ENCODE data around the gene KPNA6.
"Not testable (repeated sequence)": the region's sequence is repeated elsewhere in the genome, so short reads cannot be mapped to it uniquely, and the experiment has no call there.

The KPNA6 gene

GRCh38 chr1:32112806-32113375 is 5.0 kb downstream of the KPNA6 start:
- TF ChIP-seq, protein P1, sequence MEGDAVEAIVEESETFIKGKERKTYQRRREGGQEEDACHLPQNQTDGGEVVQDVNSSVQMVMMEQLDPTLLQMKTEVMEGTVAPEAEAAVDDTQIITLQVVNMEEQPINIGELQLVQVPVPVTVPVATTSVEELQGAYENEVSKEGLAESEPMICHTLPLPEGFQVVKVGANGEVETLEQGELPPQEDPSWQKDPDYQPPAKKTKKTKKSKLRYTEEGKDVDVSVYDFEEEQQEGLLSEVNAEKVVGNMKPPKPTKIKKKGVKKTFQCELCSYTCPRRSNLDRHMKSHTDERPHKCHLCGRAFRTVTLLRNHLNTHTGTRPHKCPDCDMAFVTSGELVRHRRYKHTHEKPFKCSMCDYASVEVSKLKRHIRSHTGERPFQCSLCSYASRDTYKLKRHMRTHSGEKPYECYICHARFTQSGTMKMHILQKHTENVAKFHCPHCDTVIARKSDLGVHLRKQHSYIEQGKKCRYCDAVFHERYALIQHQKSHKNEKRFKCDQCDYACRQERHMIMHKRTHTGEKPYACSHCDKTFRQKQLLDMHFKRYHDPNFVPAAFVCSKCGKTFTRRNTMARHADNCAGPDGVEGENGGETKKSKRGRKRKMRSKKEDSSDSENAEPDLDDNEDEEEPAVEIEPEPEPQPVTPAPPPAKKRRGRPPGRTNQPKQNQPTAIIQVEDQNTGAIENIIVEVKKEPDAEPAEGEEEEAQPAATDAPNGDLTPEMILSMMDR (IDR thresholded peaks at IDR 0.05), result no peak
- H3K4me3 ChIP-seq (ENCODE audit: low read depth in 1 of 2, low read length in 1 of 2), result no peak overlapping the region
- peaks cover 22 to 37% of the 10 kb centered on the region in 2 experiments for H3K4me1 ChIP-seq (ENCODE audit: control insufficient read depth in 1 of 2, insufficient read depth in 1 of 2, low read depth in 1 of 2, low read length in 1 of 2)
- no peak overlapping the region for H3K27ac ChIP-seq
- H3K9me3 ChIP-seq, result no peaks in the 10 kb centered on the region
- no peaks in the 10 kb centered on the region for H3K36me3 ChIP-seq
- no peaks in the 10 kb centered on the region for H3K27me3 ChIP-seq

- not testable (repeated sequence) for H3K27me3 ChIP-seq; H3K36me3 ChIP-seq; H3K9me3 ChIP-seq; H3K27ac ChIP-seq; H3K4me3 ChIP-seq (ENCODE audit: low read depth in 1 of 2, low read length in 1 of 2)
- H3K4me1 ChIP-seq (ENCODE audit: control insufficient read depth in 1 of 2, insufficient read depth in 1 of 2, low read depth in 1 of 2, low read length in 1 of 2), result peaks cover 20 to 36% of the 10 kb centered on the region in 2 experiments
These were observed 5.6 kb downstream of the KPNA6 start for GRCh38 chr1:32113436-32113835.

DNA sequence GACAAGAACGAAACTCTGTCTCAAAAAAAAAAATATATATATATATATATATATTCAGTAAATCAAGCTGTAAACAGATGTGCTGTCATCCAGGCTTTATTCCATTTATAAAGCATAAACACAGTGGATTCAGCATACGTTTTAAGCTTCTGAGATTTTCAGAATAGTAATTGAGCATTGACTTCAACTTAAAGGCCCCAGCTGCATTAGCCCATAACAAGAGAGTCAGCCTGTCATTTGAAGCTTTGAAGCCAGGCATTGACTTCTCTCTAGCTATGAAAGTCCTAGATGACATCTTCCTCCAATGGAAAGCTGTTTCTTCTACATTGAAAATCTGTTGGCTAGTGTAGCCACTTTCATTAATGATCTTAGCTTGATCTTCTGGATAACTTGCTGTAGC is 6.6 kb downstream of the KPNA6 start:
- H3K4me1 ChIP-seq (ENCODE audit: control insufficient read depth in 1 of 2, insufficient read depth in 1 of 2, low read depth in 1 of 2, low read length in 1 of 2), result peaks cover 10 to 27% of the 10 kb centered on the region in 2 experiments

DNA sequence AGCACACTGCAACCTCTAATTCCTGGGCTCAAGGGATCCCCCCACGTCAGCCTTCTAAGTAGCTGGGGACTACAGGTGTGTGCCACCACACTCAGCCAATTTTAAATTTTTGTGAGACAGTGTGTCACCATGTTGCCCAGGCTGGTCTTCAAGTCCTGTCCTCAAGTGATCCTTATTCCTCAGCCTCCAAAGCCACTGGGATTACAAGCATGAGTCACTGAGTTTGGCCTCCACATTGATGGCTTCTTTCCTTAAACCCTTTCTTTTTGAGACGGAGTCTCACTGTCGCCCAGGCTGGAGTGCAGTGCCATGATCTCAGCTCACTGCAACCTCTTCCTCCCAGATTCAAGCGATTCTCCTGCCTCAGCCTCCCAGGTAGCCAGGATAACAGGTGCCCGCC is 7.6 kb downstream of the KPNA6 start:
- no peak overlapping the region for H3K4me3 ChIP-seq (ENCODE audit: low read depth in 1 of 2, low read length in 1 of 2)
- TF ChIP-seq, protein P1 (IDR thresholded peaks at IDR 0.05), result no peak
- peaks cover 4 to 18% of the 10 kb centered on the region in 2 experiments for H3K4me1 ChIP-seq (ENCODE audit: control insufficient read depth in 1 of 2, insufficient read depth in 1 of 2, low read depth in 1 of 2, low read length in 1 of 2)
- H3K27ac ChIP-seq, result no peak overlapping the region
- no peaks in the 10 kb centered on the region for H3K36me3 ChIP-seq
- H3K9me3 ChIP-seq, result no peaks in the 10 kb centered on the region
- no peaks in the 10 kb centered on the region for H3K27me3 ChIP-seq

More for the DNA sequence above, 6.6 kb downstream of the KPNA6 start:
- Histone ChIP-seq H3K9me3 (no peaks in the 10 kb centered on the region), H3K4me3 (ENCODE audit: low read depth in 1 of 2, low read length in 1 of 2) (no peak overlapping the region), H3K36me3 (no peaks in the 10 kb centered on the region), H3K27me3 (no peaks in the 10 kb centered on the region), H3K27ac (no peak overlapping the region)
- TF ChIP-seq, protein P1 (IDR thresholded peaks at IDR 0.05), result no peak

DNA sequence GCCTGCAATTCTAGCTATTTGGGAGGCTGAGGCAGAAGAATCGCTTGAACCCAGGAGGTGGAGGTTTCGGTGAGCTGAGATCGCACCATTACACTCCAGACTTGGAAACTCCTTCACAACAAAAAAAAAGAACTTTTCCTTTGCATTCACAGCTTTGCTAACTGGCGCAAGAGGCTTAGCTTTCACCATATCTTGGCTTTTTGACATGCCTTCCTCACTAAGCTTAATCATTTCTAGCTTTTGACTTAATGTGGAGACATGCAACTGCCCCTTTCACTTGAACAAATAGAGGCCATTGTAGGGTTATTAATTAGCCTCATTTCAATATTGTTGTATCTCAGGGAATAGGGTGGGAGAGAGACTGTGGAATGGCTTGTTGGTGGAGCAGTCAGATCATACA is 8.7 kb downstream of the KPNA6 start:
- TF ChIP-seq, protein P1 (IDR thresholded peaks at IDR 0.05), result no peak
- H3K4me3 ChIP-seq (ENCODE audit: low read depth in 1 of 2, low read length in 1 of 2), result no peak overlapping the region
- H3K4me1 ChIP-seq (ENCODE audit: control insufficient read depth in 1 of 2, insufficient read depth in 1 of 2, low read depth in 1 of 2, low read length in 1 of 2), result peaks cover 5 to 10% of the 10 kb centered on the region in 2 experiments

DNA sequence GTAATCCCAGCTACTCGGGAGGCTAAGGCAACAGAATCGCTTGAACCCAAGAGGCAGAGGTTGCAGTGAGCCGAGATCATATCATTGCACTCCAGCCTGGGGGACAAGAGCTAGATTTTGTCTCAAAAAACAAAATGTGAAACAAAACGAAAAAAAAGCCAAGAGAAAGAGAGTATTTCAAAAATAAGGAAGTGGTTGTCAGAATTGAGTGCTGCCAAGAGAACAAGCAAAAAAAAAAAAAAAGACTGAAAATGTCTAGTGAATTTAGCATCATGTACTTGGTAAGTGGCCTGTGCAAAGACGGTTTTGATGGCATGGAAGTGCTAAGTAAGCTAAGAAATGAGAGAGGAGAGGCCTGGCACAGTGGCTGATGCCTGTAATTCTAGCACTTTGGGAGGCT is 14.3 kb downstream of the KPNA6 start:
- no peaks in the 10 kb centered on the region for H3K9me3 ChIP-seq
- H3K4me1 ChIP-seq (ENCODE audit: control insufficient read depth in 1 of 2, insufficient read depth in 1 of 2, low read depth in 1 of 2, low read length in 1 of 2), result peaks cover 16 to 23% of the 10 kb centered on the region in 2 experiments
- no peaks in the 10 kb centered on the region for H3K36me3 ChIP-seq
- TF ChIP-seq, protein P1 (IDR thresholded peaks at IDR 0.05), result no peak
- no peaks in the 10 kb centered on the region for H3K27me3 ChIP-seq
- H3K4me3 ChIP-seq (ENCODE audit: low read depth in 1 of 2, low read length in 1 of 2), result no peak overlapping the region
- H3K27ac ChIP-seq, result peak overlapping the region; percentile 68

More for the DNA sequence above, 8.7 kb downstream of the KPNA6 start:
- H3K27me3 ChIP-seq, result no peaks in the 10 kb centered on the region
- no peaks in the 10 kb centered on the region for H3K9me3 ChIP-seq
- no peak overlapping the region for H3K27ac ChIP-seq
- H3K36me3 ChIP-seq, result no peaks in the 10 kb centered on the region

GRCh38 chr1:32123361-32123760 is 15.5 kb downstream of the KPNA6 start:
- H3K9me3 ChIP-seq; H3K27me3 ChIP-seq; H3K4me3 ChIP-seq (ENCODE audit: low read depth in 1 of 2, low read length in 1 of 2); H3K27ac ChIP-seq; H3K36me3 ChIP-seq: not testable (repeated sequence)
- peaks cover 25 to 32% of the 10 kb centered on the region in 2 experiments for H3K4me1 ChIP-seq (ENCODE audit: control insufficient read depth in 1 of 2, insufficient read depth in 1 of 2, low read depth in 1 of 2, low read length in 1 of 2)

Data from neutrophil (primary cell).